Neural crest cell (in vitro differentiated cells): Measurements from ENCODE around the gene PAX2. TPM values are rescaled to one million over a fixed set of nuclear protein-coding genes. Genes with fewer than 3 reads are reported as not detected.

Source experiments
- DNase-seq: peaks from one replicate; pipeline ENCODE4 v3.0.0; 2021; ENCODE audit warnings: low read depth, mixed read lengths, low spot score
- H3K27ac Mint-ChIP-seq: one replicate; pipeline ENCODE4 v1.8.0; 2021; ENCODE audit warnings: mild to moderate bottlenecking, mixed read lengths; ENCODE audit not compliant: unreplicated experiment
- H3K27me3 Mint-ChIP-seq: 2 replicates; pipeline ENCODE4 v1.8.0; 2021; ENCODE audit warnings: low read depth, mild to moderate bottlenecking, mixed read lengths
- H3K36me3 Mint-ChIP-seq: 2 replicates; pipeline ENCODE4 v1.8.0; 2021; ENCODE audit warnings: low read depth, mild to moderate bottlenecking, mixed read lengths
- H3K4me1 Mint-ChIP-seq: 2 replicates; pipeline ENCODE4 v1.8.0; 2021; ENCODE audit warnings: mixed read lengths
- H3K4me3 Mint-ChIP-seq: one replicate; pipeline ENCODE4 v1.8.0; 2021; ENCODE audit warnings: mild to moderate bottlenecking, mixed read lengths
- H3K9me3 Mint-ChIP-seq: 2 replicates; pipeline ENCODE4 v1.8.0; 2021; ENCODE audit warnings: mixed read lengths
- CTCF ChIP-seq: fragments of 200-600 bp; sonication (generic); conservative IDR thresholded peaks from 2 replicates; pipeline ENCODE4 v1.5.0; 2021; ENCODE audit warnings: antibody characterized with exemption, mild to moderate bottlenecking
- total RNA-seq: library from RNA; stranded (reverse); gene quantifications from 2 replicates; pipeline ENCODE4 v1.2.1, GENCODE V29; 2021

The PAX2 gene
- total RNA-seq, 1 donor from 2014 or later: 1.5 TPM

GRCh38 chr10:100731407-100732240 is 13.8 kb upstream of the PAX2 start:
- Mint-ChIP-seq H3K27ac (no peak overlapping the region), H3K4me1 (peaks cover 31% of the 10 kb centered on the region)
- DNase-seq: no peak

GRCh38 chr10:100732241-100732596 is 13.2 kb upstream of the PAX2 start:
- Mint-ChIP-seq H3K9me3 (no peaks in the 10 kb centered on the region), H3K4me1 (peaks cover 31% of the 10 kb centered on the region), H3K4me3 (no peak overlapping the region), H3K36me3 (no peaks in the 10 kb centered on the region), H3K27me3 (peaks cover 100% of the 10 kb centered on the region), H3K27ac (no peak overlapping the region)
- no peak for TF ChIP-seq CTCF
- DNase-seq: no peak

More at GRCh38 chr10:100731407-100732240, 13.8 kb upstream of the PAX2 start:
- peaks cover 99% of the 10 kb centered on the region for H3K27me3 Mint-ChIP-seq
- TF ChIP-seq CTCF: no peak
- H3K4me3 Mint-ChIP-seq: peak overlapping the region; percentile 62
- H3K9me3 Mint-ChIP-seq: no peaks in the 10 kb centered on the region
- H3K36me3 Mint-ChIP-seq: no peaks in the 10 kb centered on the region

DNA sequence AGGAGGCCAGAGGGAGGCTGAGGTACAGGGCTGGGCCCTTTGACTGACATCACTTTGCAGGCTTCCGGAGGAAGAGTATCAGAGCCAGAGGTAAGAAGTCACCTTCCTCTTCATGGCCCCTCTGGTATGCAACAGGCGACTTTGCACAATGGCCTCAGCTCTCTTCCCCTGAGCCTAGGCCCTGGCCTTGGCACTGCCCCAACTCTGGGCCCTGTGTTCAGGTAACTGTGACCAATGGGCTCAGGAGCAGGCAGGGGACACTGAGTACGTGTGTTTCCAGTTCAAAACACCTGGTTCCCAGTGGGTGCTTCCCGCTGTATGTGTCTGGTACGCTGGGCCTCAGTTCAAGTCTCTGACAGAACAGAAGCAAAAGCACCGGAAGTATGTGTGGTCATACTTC is 12.1 kb upstream of the PAX2 start:
- H3K4me1 Mint-ChIP-seq: peaks cover 38% of the 10 kb centered on the region
- no peak for DNase-seq
- no peak overlapping the region for H3K27ac Mint-ChIP-seq
- H3K9me3 Mint-ChIP-seq: no peaks in the 10 kb centered on the region
- H3K27me3 Mint-ChIP-seq: peaks cover 100% of the 10 kb centered on the region
- H3K4me3 Mint-ChIP-seq: no peak overlapping the region
- peaks cover 1% of the 10 kb centered on the region for H3K36me3 Mint-ChIP-seq
- TF ChIP-seq CTCF: no peak

DNA sequence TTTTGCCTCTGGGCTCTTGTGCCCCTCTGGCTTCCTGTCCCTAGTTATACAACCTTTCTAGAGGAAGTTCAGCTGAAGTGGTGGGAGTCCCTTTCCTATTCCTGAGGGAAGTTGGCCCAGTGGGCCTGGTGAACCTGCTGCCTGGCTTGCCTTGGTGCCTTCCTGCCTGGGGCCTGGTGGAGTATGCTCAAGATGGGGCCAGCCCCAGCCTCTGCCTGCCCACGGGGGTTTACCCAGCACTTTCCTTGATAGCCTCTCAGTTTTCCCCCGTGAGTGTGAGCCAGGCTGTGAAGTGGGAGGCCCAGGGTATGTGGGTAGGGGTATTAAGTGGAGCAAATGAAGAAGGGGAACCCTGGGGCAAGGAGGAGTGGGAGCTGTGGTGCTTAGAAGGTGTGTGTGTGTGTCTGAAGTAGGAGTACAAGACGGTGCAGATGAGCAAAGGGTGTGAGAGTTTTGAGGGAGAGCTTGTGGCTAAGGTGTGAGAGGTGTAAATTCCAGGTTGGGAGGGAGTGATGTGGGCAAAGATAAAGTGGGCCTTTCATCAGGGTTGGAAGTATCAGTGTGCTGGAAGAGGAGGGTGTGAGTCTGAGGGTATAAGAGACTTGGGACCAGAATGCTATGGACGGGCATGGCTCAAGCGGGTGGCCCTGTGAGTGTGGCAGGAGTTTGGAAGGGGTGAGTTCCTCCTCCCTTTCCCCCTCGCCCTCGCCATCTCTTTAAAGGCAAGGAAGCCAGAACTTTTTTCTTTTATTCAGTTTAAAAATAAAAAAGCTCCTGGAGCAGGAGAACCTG is 10.9 kb upstream of the PAX2 start:
- Mint-ChIP-seq H3K9me3 (no peaks in the 10 kb centered on the region), H3K36me3 (peaks cover 3% of the 10 kb centered on the region), H3K27me3 (peaks cover 100% of the 10 kb centered on the region), H3K4me1 (peaks cover 41% of the 10 kb centered on the region), H3K4me3 (peak overlapping the region; percentile 33), H3K27ac (no peak overlapping the region)
- TF ChIP-seq CTCF: no peak
- no peak for DNase-seq

GRCh38 chr10:100735087-100735336 is 10.4 kb upstream of the PAX2 start:
- Mint-ChIP-seq H3K36me3 (peaks cover 3% of the 10 kb centered on the region), H3K9me3 (no peaks in the 10 kb centered on the region), H3K27ac (no peak overlapping the region), H3K4me3 (peak overlapping the region; percentile 33), H3K4me1 (peaks cover 41% of the 10 kb centered on the region), H3K27me3 (peaks cover 100% of the 10 kb centered on the region)
- TF ChIP-seq CTCF: no peak
- DNase-seq: no peak
